Measurements from ENCODE around the gene ARL4C.
"Not testable (repeated sequence)": the region's sequence is repeated elsewhere in the genome, so short reads cannot be mapped to it uniquely, and the experiment has no call there.

DNA sequence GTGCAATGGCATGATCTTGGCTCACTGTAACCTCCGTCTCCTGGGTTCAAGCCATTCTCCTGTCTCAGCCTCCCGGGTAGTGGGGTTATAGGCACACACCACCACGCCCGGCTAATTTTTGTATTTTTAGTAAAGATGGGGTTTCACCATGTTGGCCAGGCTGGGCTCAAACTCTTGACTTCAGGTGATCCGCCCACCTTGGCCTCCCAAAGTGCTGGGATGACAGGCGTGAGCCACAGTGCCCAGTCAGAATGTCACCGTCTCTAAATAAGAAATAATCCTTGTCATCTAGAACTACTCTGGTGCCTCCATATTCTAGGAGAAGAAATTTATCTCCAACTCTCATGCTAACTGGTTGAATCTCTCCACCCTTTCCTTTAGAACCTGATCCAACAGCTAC, 41.6 kb downstream of the ARL4C start:
- TF ChIP-seq, protein P1, sequence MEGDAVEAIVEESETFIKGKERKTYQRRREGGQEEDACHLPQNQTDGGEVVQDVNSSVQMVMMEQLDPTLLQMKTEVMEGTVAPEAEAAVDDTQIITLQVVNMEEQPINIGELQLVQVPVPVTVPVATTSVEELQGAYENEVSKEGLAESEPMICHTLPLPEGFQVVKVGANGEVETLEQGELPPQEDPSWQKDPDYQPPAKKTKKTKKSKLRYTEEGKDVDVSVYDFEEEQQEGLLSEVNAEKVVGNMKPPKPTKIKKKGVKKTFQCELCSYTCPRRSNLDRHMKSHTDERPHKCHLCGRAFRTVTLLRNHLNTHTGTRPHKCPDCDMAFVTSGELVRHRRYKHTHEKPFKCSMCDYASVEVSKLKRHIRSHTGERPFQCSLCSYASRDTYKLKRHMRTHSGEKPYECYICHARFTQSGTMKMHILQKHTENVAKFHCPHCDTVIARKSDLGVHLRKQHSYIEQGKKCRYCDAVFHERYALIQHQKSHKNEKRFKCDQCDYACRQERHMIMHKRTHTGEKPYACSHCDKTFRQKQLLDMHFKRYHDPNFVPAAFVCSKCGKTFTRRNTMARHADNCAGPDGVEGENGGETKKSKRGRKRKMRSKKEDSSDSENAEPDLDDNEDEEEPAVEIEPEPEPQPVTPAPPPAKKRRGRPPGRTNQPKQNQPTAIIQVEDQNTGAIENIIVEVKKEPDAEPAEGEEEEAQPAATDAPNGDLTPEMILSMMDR (IDR thresholded peaks at IDR 0.05): not testable (repeated sequence)
- TF ChIP-seq, protein P2, sequence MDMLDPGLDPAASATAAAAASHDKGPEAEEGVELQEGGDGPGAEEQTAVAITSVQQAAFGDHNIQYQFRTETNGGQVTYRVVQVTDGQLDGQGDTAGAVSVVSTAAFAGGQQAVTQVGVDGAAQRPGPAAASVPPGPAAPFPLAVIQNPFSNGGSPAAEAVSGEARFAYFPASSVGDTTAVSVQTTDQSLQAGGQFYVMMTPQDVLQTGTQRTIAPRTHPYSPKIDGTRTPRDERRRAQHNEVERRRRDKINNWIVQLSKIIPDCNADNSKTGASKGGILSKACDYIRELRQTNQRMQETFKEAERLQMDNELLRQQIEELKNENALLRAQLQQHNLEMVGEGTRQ (IDR thresholded peaks at IDR 0.05): not testable (repeated sequence)
- not testable (repeated sequence) for TF ChIP-seq EP300 (IDR thresholded peaks at IDR 0.05); ESRRA (IDR thresholded peaks at IDR 0.05; ENCODE audit: borderline replicate concordance, low read length); MAZ (IDR thresholded peaks at IDR 0.05; ENCODE audit: borderline replicate concordance, low read depth, low read length); POLR2AphosphoS2 (conservative IDR thresholded peaks at IDR 0.05; ENCODE audit: low read length); POLR2A (IDR thresholded peaks at IDR 0.05; ENCODE audit: low read length); RAD21 (conservative IDR thresholded peaks at IDR 0.05 in 1 of 2, IDR thresholded peaks at IDR 0.05 in 1 of 2); NPAS2 (CRISPR knock-in tag; IDR thresholded peaks at IDR 0.05; ENCODE audit: borderline replicate concordance); KDM5A (IDR thresholded peaks at IDR 0.05)
